Esophagus (tissue), 2 donors: ENCODE data around the gene ZNF366. TPM values are rescaled to one million over a fixed set of nuclear protein-coding genes. Genes with fewer than 3 reads are reported as not detected.

ENCODE experiments used
- H3K27ac ChIP-seq, 2 donors: one replicate each; pipeline ENCODE4 v1.5.1; 2013; ENCODE audit warnings: low read depth in 2 of 2, mild to moderate bottlenecking in 2 of 2, inconsistent platforms in 1 of 2, low read length in 1 of 2, moderate library complexity in 1 of 2
- H3K27me3 ChIP-seq, 2 donors: one replicate each; pipeline ENCODE4 v1.6.1; 2013; ENCODE audit warnings: low read length in 2 of 2, control low read depth in 1 of 2, mild to moderate bottlenecking in 1 of 2; ENCODE audit not compliant: insufficient read depth in 2 of 2, control insufficient read depth in 1 of 2
- H3K36me3 ChIP-seq, 2 donors: one replicate each; pipeline ENCODE4 v1.6.1; 2013; ENCODE audit warnings: low read length in 1 of 2; ENCODE audit not compliant: control insufficient read depth in 2 of 2, insufficient read depth in 2 of 2
- H3K4me1 ChIP-seq, 2 donors: one replicate each; pipeline ENCODE4 v1.6.1; 2013; ENCODE audit warnings: low read length in 1 of 2; ENCODE audit not compliant: control insufficient read depth in 2 of 2, insufficient read depth in 2 of 2
- H3K4me3 ChIP-seq, 2 donors: one replicate each; pipeline ENCODE4 v1.5.1; 2013; ENCODE audit warnings: low read length in 2 of 2, mild to moderate bottlenecking in 2 of 2, low read depth in 1 of 2, moderate library complexity in 1 of 2
- H3K9me3 ChIP-seq, 2 donors: one replicate each; pipeline ENCODE4 v1.6.1; 2013; ENCODE audit warnings: mild to moderate bottlenecking in 2 of 2, low read depth in 1 of 2, low read length in 1 of 2, moderate library complexity in 1 of 2; ENCODE audit not compliant: control insufficient read depth in 2 of 2, insufficient read depth in 1 of 2
- WGBS, 2 donors: extraction: QIAGEN DNeasy Blood & Tissue Kit; methylation state at CpG; one replicate each; pipeline ENCODE4 v1.1.7; 2013; 5-methylcytosine and 5-hydroxymethylcytosine counted together
- polyA plus RNA-seq, 2 donors: library from polyadenylated mRNA; stranded (reverse); fragments of 200-250 nt; gene quantifications; one replicate each; pipeline ENCODE4 v1.2.3, GENCODE V29; 2013
- donor health status: healthy with polysubstance abuse.
- donor health status: Bipolar disorder and iron deficiency.

ZNF366 gene
- polyA plus RNA-seq, 2 donors = 0.21 to 0.26 TPM

- H3K4me1 ChIP-seq = no peaks in the 10 kb centered on the region
- H3K9me3 ChIP-seq = no peaks in the 10 kb centered on the region
- no peak overlapping the region for H3K4me3 ChIP-seq
- WGBS, 2 donors = 84 to 91% methylated on average over 12 of the region's 12 CpGs
- H3K27ac ChIP-seq = no peak overlapping the region
- H3K36me3 ChIP-seq = no peaks in the 10 kb centered on the region
- no peaks in the 10 kb centered on the region for H3K27me3 ChIP-seq
Observed at GRCh38 chr5:72499730-72500129, 7.5 kb downstream of the ZNF366 start.

GRCh38 chr5:72499090-72499489 is 8.1 kb downstream of the ZNF366 start:
- WGBS, 2 donors = 73 to 82% methylated on average over 2 of the region's 2 CpGs
- no peak overlapping the region for H3K27ac ChIP-seq

GRCh38 chr5:72498284-72498683 is 8.9 kb downstream of the ZNF366 start:
- H3K4me3 ChIP-seq = no peak overlapping the region
- H3K9me3 ChIP-seq = no peaks in the 10 kb centered on the region
- no peak overlapping the region for H3K27ac ChIP-seq
- no peaks in the 10 kb centered on the region for H3K36me3 ChIP-seq
- H3K27me3 ChIP-seq = no peaks in the 10 kb centered on the region
- no peaks in the 10 kb centered on the region for H3K4me1 ChIP-seq
- 75 to 81% methylated on average over 2 of the region's 2 CpGs for WGBS, 2 donors

More at GRCh38 chr5:72499090-72499489, 8.1 kb downstream of the ZNF366 start:
- no peaks in the 10 kb centered on the region for H3K9me3 ChIP-seq
- H3K4me3 ChIP-seq = no peak overlapping the region
- no peaks in the 10 kb centered on the region for H3K36me3 ChIP-seq
- H3K4me1 ChIP-seq = no peaks in the 10 kb centered on the region
- no peaks in the 10 kb centered on the region for H3K27me3 ChIP-seq

GRCh38 chr5:72497823-72498222 is 9.4 kb downstream of the ZNF366 start:
- WGBS, 2 donors = 76 to 81% methylated on average over 3 of the region's 3 CpGs
- H3K4me3 ChIP-seq = no peak overlapping the region
- no peaks in the 10 kb centered on the region for H3K9me3 ChIP-seq
- no peak overlapping the region for H3K27ac ChIP-seq
- no peaks in the 10 kb centered on the region for H3K27me3 ChIP-seq
- H3K36me3 ChIP-seq = no peaks in the 10 kb centered on the region
- H3K4me1 ChIP-seq = no peaks in the 10 kb centered on the region

- H3K27me3 ChIP-seq = no peaks in the 10 kb centered on the region
- WGBS, 2 donors = 83 to 86% methylated on average over 6 of the region's 6 CpGs
- H3K4me1 ChIP-seq = no peaks in the 10 kb centered on the region
- no peaks in the 10 kb centered on the region for H3K36me3 ChIP-seq
- peak overlapping the region in 1 of 2 donors; percentile 17 for H3K27ac ChIP-seq
- no peak overlapping the region for H3K4me3 ChIP-seq
- H3K9me3 ChIP-seq = no peaks in the 10 kb centered on the region
Observed at GRCh38 chr5:72495410-72495809, 11.8 kb downstream of the ZNF366 start.

GRCh38 chr5:72494623-72495124 is 12.5 kb downstream of the ZNF366 start:
- no peaks in the 10 kb centered on the region for H3K9me3 ChIP-seq
- no peak overlapping the region for H3K4me3 ChIP-seq
- no peak overlapping the region for H3K27ac ChIP-seq
- no peaks in the 10 kb centered on the region for H3K36me3 ChIP-seq
- WGBS, 2 donors = 48 to 54% methylated on average over 5 of the region's 5 CpGs
- no peaks in the 10 kb centered on the region for H3K4me1 ChIP-seq
- H3K27me3 ChIP-seq = no peaks in the 10 kb centered on the region

- no peak overlapping the region for H3K4me3 ChIP-seq
- no peaks in the 10 kb centered on the region for H3K36me3 ChIP-seq
- peaks cover 0 to 4% of the 10 kb centered on the region in 2 donors for H3K4me1 ChIP-seq
- no peak overlapping the region for H3K27ac ChIP-seq
- no peaks in the 10 kb centered on the region for H3K9me3 ChIP-seq
- no peaks in the 10 kb centered on the region for H3K27me3 ChIP-seq
Observed at GRCh38 chr5:72489536-72489935, 17.7 kb downstream of the ZNF366 start.

GRCh38 chr5:72488756-72489155 is 18.5 kb downstream of the ZNF366 start:
- H3K27me3 ChIP-seq = no peaks in the 10 kb centered on the region
- no peaks in the 10 kb centered on the region for H3K9me3 ChIP-seq
- no peak overlapping the region for H3K27ac ChIP-seq
- no peak overlapping the region for H3K4me3 ChIP-seq
- H3K36me3 ChIP-seq = no peaks in the 10 kb centered on the region
- peaks cover 0 to 4% of the 10 kb centered on the region in 2 donors for H3K4me1 ChIP-seq

- no peak overlapping the region for H3K4me3 ChIP-seq
- no peaks in the 10 kb centered on the region for H3K27me3 ChIP-seq
- H3K36me3 ChIP-seq = no peaks in the 10 kb centered on the region
- H3K4me1 ChIP-seq = peaks cover 0 to 4% of the 10 kb centered on the region in 2 donors
- H3K9me3 ChIP-seq = no peaks in the 10 kb centered on the region
- no peak overlapping the region for H3K27ac ChIP-seq
- 53 to 68% methylated on average over 2 of the region's 2 CpGs for WGBS, 2 donors
Observed at GRCh38 chr5:72487177-72487576, 20.0 kb downstream of the ZNF366 start.

GRCh38 chr5:72486371-72486770 is 20.8 kb downstream of the ZNF366 start:
- Histone ChIP-seq H3K27ac (peak overlapping the region; percentile 26 to 53), H3K4me3 (no peak overlapping the region), H3K27me3 (no peaks in the 10 kb centered on the region), H3K4me1 (peaks cover 0 to 4% of the 10 kb centered on the region in 2 donors), H3K9me3 (no peaks in the 10 kb centered on the region), H3K36me3 (no peaks in the 10 kb centered on the region)
